SHP77 (cell line): ENCODE measurements around the gene KLK2.
A peak's percentile ranks its signal among the peaks of the same experiment; 100 is the strongest.

ENCODE experiments used
- DNase-seq, 2 experiments: peaks; one replicate each; lab custom pipeline; 2025; lab: John Stamatoyannopoulos, UW

KLK2 gene

GRCh38 chr19:50850738-50851137 lies 22.5 kb upstream of the KLK2 start:
- no peak for DNase-seq

GRCh38 chr19:50851620-50852019 lies 21.6 kb upstream of the KLK2 start:
- peak; percentile 16 to 71 for DNase-seq

GRCh38 chr19:50854636-50855410 lies 18.4 kb upstream of the KLK2 start, which contains the start of gene KLK3:
Gene KLK3 (plus strand): TSS chr19:50854915. CDS start chr19:50854956, 41 bp downstream.
- no peak for DNase-seq

- no peak for DNase-seq
Measured at GRCh38 chr19:50857366-50857765, 15.9 kb upstream of the KLK2 start.

GRCh38 chr19:50858886-50859285 lies 14.4 kb upstream of the KLK2 start:
- peak; percentile 69 to 72 for DNase-seq

- no peak for DNase-seq
Measured at GRCh38 chr19:50859849-50860248, 13.4 kb upstream of the KLK2 start.

GRCh38 chr19:50861010-50861409 lies 12.2 kb upstream of the KLK2 start:
- no peak for DNase-seq

GRCh38 chr19:50861496-50862286 lies 11.5 kb upstream of the KLK2 start:
- DNase-seq = no peak

- DNase-seq = no peak
Measured at GRCh38 chr19:50869479-50869878, 3.8 kb upstream of the KLK2 start.

- peak; percentile 76 to 83 for DNase-seq
Measured at GRCh38 chr19:50870417-50871089, 2.7 kb upstream of the KLK2 start.

- no peak for DNase-seq
Measured at GRCh38 chr19:50874211-50874610, 972 bp downstream of the KLK2 start.

GRCh38 chr19:50875795-50876422 lies 2.7 kb downstream of the KLK2 start:
- no peak for DNase-seq

GRCh38 chr19:50876456-50876855 lies 3.2 kb downstream of the KLK2 start:
- DNase-seq = no peak

GRCh38 chr19:50877338-50877737 lies 4.1 kb downstream of the KLK2 start:
- no peak for DNase-seq

GRCh38 chr19:50878851-50879250 lies 5.6 kb downstream of the KLK2 start:
- no peak for DNase-seq

GRCh38 chr19:50880241-50880640 lies 7.0 kb downstream of the KLK2 start:
- no peak for DNase-seq

- DNase-seq = no peak
Measured at GRCh38 chr19:50882188-50882587, 8.9 kb downstream of the KLK2 start.

- no peak for DNase-seq
Measured at GRCh38 chr19:50889638-50890037, 16.4 kb downstream of the KLK2 start.

- DNase-seq = no peak
Measured at GRCh38 chr19:50890422-50891252, 17.4 kb downstream of the KLK2 start.

- DNase-seq = no peak
Measured at GRCh38 chr19:50891253-50891625, 18.0 kb downstream of the KLK2 start.

- no peak for DNase-seq
Measured at GRCh38 chr19:50893047-50893736, 20.0 kb downstream of the KLK2 start.
